GM10248 (cell line): ENCODE data around the gene AUTS2.

Experiments
- CTCF ChIA-PET: fragments of 300-600 bp; sonication (Branson Sonifier 250); formaldehyde crosslinking; extraction: SDS; loops from one replicate; lab custom pipeline; 2021; ENCODE audit warnings: antibody characterized with exemption; lab: Yijun Ruan, JAX
- POLR2A ChIA-PET: fragments of 350-650 bp; sonication (Branson Sonifier 250); formaldehyde crosslinking; extraction: SDS; loops from one replicate; lab custom pipeline; 2020; ENCODE audit warnings: antibody characterized with exemption; lab: Yijun Ruan, JAX
- DNase-seq: peaks from one replicate; pipeline ENCODE4 v3.0.0; 2012; ENCODE audit errors: extremely low spot score
- TF ChIP-seq, protein P1 (sequence below): IDR thresholded peaks from 2 replicates; pipeline ENCODE4 v1.5.1; 2012; ENCODE audit warnings: mild to moderate bottlenecking, low read depth; ENCODE audit errors: extremely low read depth, missing control alignments, control extremely low read depth

AUTS2 gene

DNA sequence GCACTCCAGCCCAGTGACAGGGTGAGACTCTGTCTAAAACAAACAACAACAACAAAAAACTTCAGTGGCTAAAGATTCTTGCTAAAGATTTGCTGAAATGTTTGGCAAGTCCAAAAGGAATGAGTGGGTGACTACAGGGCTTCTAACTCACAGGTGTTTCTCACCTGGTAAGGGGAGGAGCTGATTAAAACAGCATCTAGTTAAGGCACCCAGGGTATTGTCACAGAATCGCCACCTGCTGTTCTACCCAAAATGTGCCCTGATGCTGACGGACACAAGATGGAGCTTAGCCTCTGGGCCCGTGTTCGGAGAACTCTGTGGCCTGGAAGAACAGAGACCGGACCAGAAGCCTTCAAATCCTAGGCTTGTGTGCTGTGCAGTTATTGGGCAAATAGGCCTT, 1197.7 kb downstream of the AUTS2 start:
- TF ChIP-seq, protein P1, sequence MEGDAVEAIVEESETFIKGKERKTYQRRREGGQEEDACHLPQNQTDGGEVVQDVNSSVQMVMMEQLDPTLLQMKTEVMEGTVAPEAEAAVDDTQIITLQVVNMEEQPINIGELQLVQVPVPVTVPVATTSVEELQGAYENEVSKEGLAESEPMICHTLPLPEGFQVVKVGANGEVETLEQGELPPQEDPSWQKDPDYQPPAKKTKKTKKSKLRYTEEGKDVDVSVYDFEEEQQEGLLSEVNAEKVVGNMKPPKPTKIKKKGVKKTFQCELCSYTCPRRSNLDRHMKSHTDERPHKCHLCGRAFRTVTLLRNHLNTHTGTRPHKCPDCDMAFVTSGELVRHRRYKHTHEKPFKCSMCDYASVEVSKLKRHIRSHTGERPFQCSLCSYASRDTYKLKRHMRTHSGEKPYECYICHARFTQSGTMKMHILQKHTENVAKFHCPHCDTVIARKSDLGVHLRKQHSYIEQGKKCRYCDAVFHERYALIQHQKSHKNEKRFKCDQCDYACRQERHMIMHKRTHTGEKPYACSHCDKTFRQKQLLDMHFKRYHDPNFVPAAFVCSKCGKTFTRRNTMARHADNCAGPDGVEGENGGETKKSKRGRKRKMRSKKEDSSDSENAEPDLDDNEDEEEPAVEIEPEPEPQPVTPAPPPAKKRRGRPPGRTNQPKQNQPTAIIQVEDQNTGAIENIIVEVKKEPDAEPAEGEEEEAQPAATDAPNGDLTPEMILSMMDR: no peak
- POLR2A ChIA-PET: no interaction called here
- no peak for DNase-seq
- CTCF ChIA-PET: interaction anchor here (1.0 to 1.4 kb wide), 3 partner anchors 10 to 937 kb away, joined by 3 to 4 read pairs (median 3); no protein-coding TSS in a partner anchor

DNA sequence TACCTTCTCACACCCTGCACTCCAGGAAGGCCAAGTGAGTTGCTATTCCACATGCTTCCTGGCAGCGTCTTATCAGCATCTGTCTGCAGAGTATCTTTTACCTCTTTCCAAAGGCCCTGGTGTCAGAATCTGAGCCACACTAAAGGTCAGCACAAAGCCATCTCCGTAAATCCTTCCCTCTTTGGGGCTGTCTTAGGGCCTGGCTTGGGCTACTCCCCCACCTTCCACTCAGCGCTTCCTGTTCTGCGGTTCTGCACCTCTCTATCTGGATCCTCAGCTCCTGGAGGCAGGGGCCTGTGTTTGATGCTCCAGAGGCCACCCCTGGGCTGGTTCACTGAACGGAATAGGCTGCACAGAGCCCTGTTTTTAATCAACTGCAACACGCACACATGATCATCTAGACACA, 1198.8 kb downstream of the AUTS2 start:
- POLR2A ChIA-PET: no interaction called here
- DNase-seq: no peak
- TF ChIP-seq, protein P1: no peak
- CTCF ChIA-PET: interaction anchor here (1.4 kb wide), 1 partner anchor 12 kb away, joined by 3 read pairs; no protein-coding TSS in a partner anchor

DNA sequence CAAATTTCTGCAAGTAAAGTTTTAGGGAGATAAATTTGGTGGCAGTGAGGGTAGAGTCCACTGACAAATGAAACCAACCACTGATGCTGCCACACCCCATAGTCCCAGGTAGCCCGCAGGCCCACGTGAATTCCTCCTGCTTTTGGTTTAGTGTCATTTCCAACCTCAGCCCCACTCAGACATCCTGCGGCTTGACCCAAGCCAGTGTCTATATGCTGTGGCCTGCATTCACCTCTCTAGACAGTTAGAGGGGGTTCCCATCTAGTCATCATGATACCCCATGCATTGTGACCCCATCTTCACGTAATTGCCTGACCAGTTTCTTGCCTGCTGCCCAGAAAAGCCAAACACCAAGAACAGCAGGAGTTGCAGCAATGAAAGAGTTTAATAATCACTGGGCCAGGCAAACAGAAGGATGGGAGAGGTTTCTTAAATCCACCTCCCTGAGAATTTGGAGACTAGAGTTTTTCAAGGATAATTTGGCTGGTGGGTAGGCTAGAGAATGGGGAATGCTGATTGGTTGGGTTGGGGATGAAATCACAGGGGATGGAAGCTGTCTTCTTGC, 1201.6 kb downstream of the AUTS2 start:
- CTCF ChIA-PET: interaction anchor here (1.4 to 1.7 kb wide), 2 partner anchors 13 to 16 kb away, joined by 3 to 4 read pairs; no protein-coding TSS in a partner anchor

DNA sequence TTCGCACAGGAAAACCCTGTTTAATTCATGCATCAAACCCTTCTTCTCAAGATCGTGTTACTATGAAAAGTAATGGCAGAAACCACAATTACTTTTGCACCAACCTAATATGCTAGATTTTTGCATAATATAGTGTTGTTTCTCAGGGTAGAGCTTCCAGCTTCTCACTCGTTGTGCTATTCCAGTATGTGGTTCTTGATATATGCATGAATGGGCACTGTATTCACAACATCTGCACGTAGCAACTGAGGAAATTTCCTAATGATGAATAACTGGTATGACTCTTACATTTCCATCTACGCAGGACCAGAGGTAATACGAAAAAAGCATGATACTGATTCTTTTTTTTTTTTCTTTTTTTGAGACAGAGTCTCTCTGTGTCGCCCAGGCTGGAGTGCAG, 1207.1 kb downstream of the AUTS2 start:
- POLR2A ChIA-PET: no interaction called here
- DNase-seq: no peak
- CTCF ChIA-PET: interaction anchor here (0.7 to 1.1 kb wide), 2 partner anchors 9 to 21 kb away, joined by 3 to 4 read pairs; no protein-coding TSS in a partner anchor
- TF ChIP-seq, protein P1: no peak

More for the DNA sequence above, 1201.6 kb downstream of the AUTS2 start:
- DNase-seq: no peak
- POLR2A ChIA-PET: no interaction called here
- TF ChIP-seq, protein P1: no peak

DNA sequence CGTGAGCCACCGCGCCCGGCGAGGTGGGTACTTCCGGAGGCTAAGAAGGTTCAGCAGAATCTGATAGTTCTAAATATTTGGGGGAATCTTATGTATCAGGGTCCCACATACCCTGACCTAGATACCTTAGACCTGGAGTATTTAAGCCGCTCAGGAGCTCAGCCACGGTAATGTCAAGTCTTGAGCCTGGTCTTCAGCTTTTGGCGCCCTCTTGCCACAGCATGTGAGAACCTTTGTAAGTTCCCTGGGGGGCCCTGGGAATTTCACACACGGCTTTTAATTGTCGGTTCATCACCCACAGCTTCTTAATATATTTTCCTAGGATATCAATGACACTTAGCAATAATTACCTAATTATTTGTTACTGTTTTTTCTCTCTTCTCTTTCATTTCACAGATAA, 1209.4 kb downstream of the AUTS2 start:
- DNase-seq: peak; percentile 4
- TF ChIP-seq, protein P1: no peak
- ChIA-PET CTCF (interaction anchor here (1.0 to 1.8 kb wide), 4 partner anchors 13 to 32 kb away, joined by 3 to 8 read pairs (median 4); no protein-coding TSS in a partner anchor), POLR2A (no interaction called here)

DNA sequence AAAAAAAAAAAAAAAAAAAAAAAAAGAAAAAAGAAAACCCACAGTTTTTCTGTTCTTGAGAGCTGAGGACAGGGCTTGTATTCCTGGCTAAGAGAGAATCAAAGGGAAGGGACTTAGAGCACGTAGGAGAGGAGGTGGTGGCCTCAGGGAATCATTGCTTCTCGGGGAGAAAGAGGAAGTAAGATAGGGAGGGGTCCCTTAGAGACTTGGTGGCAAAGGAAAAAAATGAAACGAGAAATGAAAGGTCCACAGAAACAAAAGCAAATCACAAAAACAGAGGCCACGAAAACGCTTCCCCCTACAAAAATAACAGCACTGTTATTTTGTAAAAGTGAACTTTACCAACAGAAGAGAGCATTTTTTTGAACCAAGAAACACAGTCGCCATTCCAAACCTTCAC, 1210.6 kb downstream of the AUTS2 start:
- POLR2A ChIA-PET: no interaction called here
- TF ChIP-seq, protein P1: no peak
- DNase-seq: peak; percentile 31
- CTCF ChIA-PET: no interaction called here
